Transverse colon (tissue), 4 donors: ENCODE results near the gene PSMD13. TPM values are rescaled to one million over a fixed set of nuclear protein-coding genes. Genes with fewer than 3 reads are reported as not detected.
A peak's percentile ranks its signal among the peaks of the same experiment; 100 is the strongest.

Source experiments
- DNase-seq: peaks from one replicate; pipeline ENCODE4 v3.0.0-alpha.2; 2019
- H3K27ac ChIP-seq, 4 donors: fragments of 200-600 bp; sonication (generic); 2 replicates each; pipeline ENCODE4 v1.5.1; 2016 to 2018; ENCODE audit warnings: inconsistent platforms in 4 of 4
- H3K27me3 ChIP-seq: fragments of 200-600 bp; sonication (generic); 2 replicates; pipeline ENCODE4 v1.5.1; 2017; ENCODE audit warnings: inconsistent platforms
- H3K36me3 ChIP-seq, 4 donors: fragments of 200-600 bp; sonication (generic); 2 replicates each; pipeline ENCODE4 v1.5.1; 2017 to 2019; ENCODE audit warnings: inconsistent platforms in 4 of 4
- H3K4me1 ChIP-seq, 4 donors: fragments of 200-600 bp; sonication (generic); 2 replicates each; pipeline ENCODE4 v1.5.1; 2017 to 2020; ENCODE audit warnings: inconsistent platforms in 4 of 4
- H3K4me3 ChIP-seq, 4 donors: fragments of 200-600 bp; sonication (generic); 1 replicate in 1 of 4; 2 replicates in 3 of 4; pipeline versions ENCODE4 v1.5.1 to v1.6.1; 2017 to 2019; ENCODE audit warnings: inconsistent platforms in 4 of 4
- H3K9me3 ChIP-seq, 2 donors: fragments of 200-600 bp; sonication (generic); 2 replicates each; pipeline ENCODE4 v1.5.1; 2017 to 2019; ENCODE audit warnings: inconsistent platforms in 2 of 2
- EP300 ChIP-seq: sonication (generic); formaldehyde crosslinking; IDR thresholded peaks from one replicate; pipeline ENCODE4 v1.6.1; 2017; ENCODE audit warnings: antibody characterized with exemption, low read depth
- POLR2A ChIP-seq: fragments of 450-650 bp; IDR thresholded peaks from one replicate; pipeline ENCODE4 v1.6.1; 2016; ENCODE audit warnings: antibody characterized with exemption, mild to moderate bottlenecking, moderate library complexity
- POLR2AphosphoS5 ChIP-seq, 3 donors: sonication (generic); formaldehyde crosslinking; IDR thresholded peaks; one replicate each; pipeline ENCODE4 v1.6.1; 2016; ENCODE audit warnings: antibody characterized with exemption in 3 of 3
- WGBS, 2 donors: methylation state at CpG; one replicate each; pipeline ENCODE4 v1.1.5; 2018; ENCODE audit warnings: low coverage in 1 of 2; 5-methylcytosine and 5-hydroxymethylcytosine counted together
- in situ Hi-C, 4 donors: fragments of 200-750 bp; cut with MboI; loops; one replicate each; pipeline versions ENCODE4 v1.15.0 to v1.15.1; 2017; ENCODE audit warnings: low sequenced_read_pairs in 3 of 4, low pct_ligation_motif_present in 1 of 4, low pct_unique_long_range_greater_than_20kb in 1 of 4
- intact Hi-C: fragments of 100-400 bp; cut with DNase I; formaldehyde crosslinking; loops from one replicate; pipeline ENCODE4 v1.15.1; 2023; ENCODE audit warnings: low total_unique reads
- total RNA-seq, 4 donors: library from RNA; depleted of rRNA; stranded (reverse); fragments of >200 nt; gene quantifications; one replicate each; pipeline ENCODE4 v1.1.0, GENCODE V29; 2016
- TF ChIP-seq, protein P1 (sequence below), 5 experiments: fragments of 200-600 bp in 3 of 5; fragments of 450-650 bp in 2 of 5; sonication (generic) in 3 of 5; IDR thresholded peaks; 1 replicate in 2 of 5; 2 replicates in 3 of 5; pipeline ENCODE4 v1.5.1; 2016 to 2017; ENCODE audit warnings: antibody characterized with exemption in 5 of 5, inconsistent platforms in 3 of 5, mild to moderate bottlenecking in 2 of 5, moderate library complexity in 1 of 5

PSMD13 gene
- total RNA-seq, 4 donors from 2014 or later: 23.2 to 96.5 (median 52.2) TPM

DNA sequence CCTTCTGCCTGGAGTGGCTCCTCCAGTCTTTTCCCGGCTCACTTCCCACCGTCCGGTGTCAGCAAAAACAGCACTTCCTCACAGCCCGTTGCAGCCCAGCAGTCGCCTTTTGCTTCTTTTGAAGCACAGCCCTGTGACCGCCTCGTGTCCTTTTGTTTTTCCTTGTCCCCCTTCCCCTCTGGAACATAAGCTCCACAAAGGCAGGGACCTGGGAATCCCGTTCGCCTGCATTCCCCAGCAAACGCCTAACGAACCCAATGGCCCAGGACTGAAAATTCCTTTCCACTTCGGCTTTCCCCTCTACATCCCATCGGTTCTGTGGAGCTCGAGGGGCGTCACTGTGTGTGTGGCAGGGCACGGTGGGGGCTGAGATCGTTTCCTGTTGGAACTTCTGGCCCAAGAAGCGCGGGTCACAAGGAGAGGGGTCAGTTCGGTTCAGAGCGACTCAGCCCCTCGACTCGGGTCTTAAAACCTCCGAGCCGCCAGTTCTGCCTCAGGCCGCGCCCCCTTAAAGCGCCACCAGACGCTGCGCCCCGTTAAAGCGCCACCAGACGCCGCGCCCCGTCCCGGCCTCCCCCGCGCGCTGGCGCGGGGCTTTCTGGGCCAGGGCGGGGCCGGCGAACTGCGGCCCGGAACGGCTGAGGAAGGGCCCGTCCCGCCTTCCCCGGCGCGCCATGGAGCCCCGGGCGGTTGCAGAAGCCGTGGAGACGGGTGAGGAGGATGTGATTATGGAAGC lies 28.4 kb upstream of the PSMD13 start:
- in situ Hi-C loops (no loop called here), intact Hi-C loops (no loop called here)
- Histone ChIP-seq H3K27me3 (no peaks in the 10 kb centered on the region), H3K4me1 (peaks cover 27 to 45% (median 32%) of the 10 kb centered on the region in 4 donors), H3K4me3 (peak overlapping the region; percentile 42 to 96 (median 88)), H3K9me3 (no peaks in the 10 kb centered on the region), H3K36me3 (peaks cover 0 to 22% (median 11%) of the 10 kb centered on the region in 4 donors), H3K27ac (peak overlapping the region; percentile 96 to 100 (median 98))
- TF ChIP-seq POLR2A (peak; percentile 80), EP300 (no peak), POLR2AphosphoS5 (IDR thresholded peaks at IDR 0.05) (peak; percentile 72 to 87 (median 85))
- TF ChIP-seq, protein P1, sequence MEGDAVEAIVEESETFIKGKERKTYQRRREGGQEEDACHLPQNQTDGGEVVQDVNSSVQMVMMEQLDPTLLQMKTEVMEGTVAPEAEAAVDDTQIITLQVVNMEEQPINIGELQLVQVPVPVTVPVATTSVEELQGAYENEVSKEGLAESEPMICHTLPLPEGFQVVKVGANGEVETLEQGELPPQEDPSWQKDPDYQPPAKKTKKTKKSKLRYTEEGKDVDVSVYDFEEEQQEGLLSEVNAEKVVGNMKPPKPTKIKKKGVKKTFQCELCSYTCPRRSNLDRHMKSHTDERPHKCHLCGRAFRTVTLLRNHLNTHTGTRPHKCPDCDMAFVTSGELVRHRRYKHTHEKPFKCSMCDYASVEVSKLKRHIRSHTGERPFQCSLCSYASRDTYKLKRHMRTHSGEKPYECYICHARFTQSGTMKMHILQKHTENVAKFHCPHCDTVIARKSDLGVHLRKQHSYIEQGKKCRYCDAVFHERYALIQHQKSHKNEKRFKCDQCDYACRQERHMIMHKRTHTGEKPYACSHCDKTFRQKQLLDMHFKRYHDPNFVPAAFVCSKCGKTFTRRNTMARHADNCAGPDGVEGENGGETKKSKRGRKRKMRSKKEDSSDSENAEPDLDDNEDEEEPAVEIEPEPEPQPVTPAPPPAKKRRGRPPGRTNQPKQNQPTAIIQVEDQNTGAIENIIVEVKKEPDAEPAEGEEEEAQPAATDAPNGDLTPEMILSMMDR (IDR thresholded peaks at IDR 0.05): no peak
- DNase-seq: peak; percentile 88
- WGBS, 2 donors: 0% methylated on average over 4 to 27 of the region's 57 CpGs

DNA sequence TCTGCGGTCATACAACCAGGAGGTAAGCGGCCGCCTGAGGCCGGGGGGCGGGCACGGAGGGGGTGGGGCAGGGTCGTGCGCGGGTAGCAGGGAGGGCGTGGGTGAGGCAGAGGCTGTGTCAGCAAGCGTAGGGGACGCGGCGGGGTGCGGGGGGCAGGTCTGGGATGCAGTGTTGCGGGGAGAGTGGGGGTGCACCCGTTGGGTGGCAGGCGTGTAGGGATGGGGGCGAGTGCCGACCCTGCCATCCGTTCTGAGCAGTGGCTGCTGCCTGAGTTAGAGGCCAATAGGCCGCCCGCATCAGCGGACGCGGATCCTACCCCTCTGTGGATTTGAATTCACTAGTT lies 27.9 kb upstream of the PSMD13 start:
- no peaks in the 10 kb centered on the region for H3K9me3 ChIP-seq
- TF ChIP-seq EP300 (no peak), POLR2A (no peak), POLR2AphosphoS5 (IDR thresholded peaks at IDR 0.05) (no peak)
- TF ChIP-seq, protein P1 (IDR thresholded peaks at IDR 0.05): no peak
- H3K36me3 ChIP-seq: peaks cover 0 to 26% (median 12%) of the 10 kb centered on the region in 4 donors
- in situ Hi-C loops (no loop called here), intact Hi-C loops (no loop called here)
- peak overlapping the region; percentile 96 to 100 (median 98) for H3K27ac ChIP-seq
- H3K4me1 ChIP-seq: peaks cover 27 to 44% (median 32%) of the 10 kb centered on the region in 4 donors
- DNase-seq: no peak
- 0% methylated on average over 13 of the region's 26 CpGs; no CpG with 5 or more reads in 1 of the 2 donors for WGBS, 2 donors
- no peaks in the 10 kb centered on the region for H3K27me3 ChIP-seq
- H3K4me3 ChIP-seq: peak overlapping the region; percentile 42 to 96 (median 88)

DNA sequence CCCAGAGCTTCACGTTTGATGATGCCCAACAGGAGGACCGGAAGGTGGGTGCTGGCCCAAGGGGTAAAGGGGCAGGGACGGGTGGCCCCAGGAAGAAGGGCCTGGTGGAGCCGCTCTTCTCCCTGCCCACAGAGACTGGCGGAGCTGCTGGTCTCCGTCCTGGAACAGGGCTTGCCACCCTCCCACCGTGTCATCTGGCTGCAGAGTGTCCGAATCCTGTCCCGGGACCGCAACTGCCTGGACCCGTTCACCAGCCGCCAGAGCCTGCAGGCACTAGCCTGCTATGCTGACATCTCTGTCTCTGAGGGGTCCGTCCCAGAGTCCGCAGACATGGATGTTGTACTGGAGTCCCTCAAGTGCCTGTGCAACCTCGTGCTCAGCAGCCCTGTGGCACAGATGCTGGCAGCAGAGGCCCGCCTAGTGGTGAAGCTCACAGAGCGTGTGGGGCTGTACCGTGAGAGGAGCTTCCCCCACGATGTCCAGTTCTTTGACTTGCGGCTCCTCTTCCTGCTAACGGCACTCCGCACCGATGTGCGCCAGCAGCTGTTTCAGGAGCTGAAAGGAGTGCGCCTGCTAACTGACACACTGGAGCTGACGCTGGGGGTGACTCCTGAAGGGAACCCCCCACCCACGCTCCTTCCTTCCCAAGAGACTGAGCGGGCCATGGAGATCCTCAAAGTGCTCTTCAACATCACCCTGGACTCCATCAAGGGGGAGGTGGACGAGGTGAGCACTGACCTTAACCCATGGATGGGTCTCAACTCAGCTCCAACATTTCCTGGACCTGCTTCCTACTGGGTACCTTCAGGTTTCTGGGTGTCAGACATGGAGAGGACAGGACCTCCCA lies 27.3 kb upstream of the PSMD13 start:
- H3K27me3 ChIP-seq: no peaks in the 10 kb centered on the region
- TF ChIP-seq, protein P1 (IDR thresholded peaks at IDR 0.05): no peak
- no peak for TF ChIP-seq POLR2AphosphoS5 (IDR thresholded peaks at IDR 0.05)
- TF ChIP-seq EP300: no peak
- TF ChIP-seq POLR2A: no peak
- intact Hi-C loops (no loop called here), in situ Hi-C loops (no loop called here)
- peak overlapping the region; percentile 96 to 100 (median 98) for H3K27ac ChIP-seq
- H3K9me3 ChIP-seq: no peaks in the 10 kb centered on the region
- peak overlapping the region; percentile 42 to 96 (median 88) for H3K4me3 ChIP-seq
- H3K4me1 ChIP-seq: peaks cover 27 to 42% (median 30%) of the 10 kb centered on the region in 4 donors
- 52% methylated on average over 25 of the region's 29 CpGs; no CpG with 5 or more reads in 1 of the 2 donors for WGBS, 2 donors
- H3K36me3 ChIP-seq: peaks cover 0 to 32% (median 15%) of the 10 kb centered on the region in 4 donors
- no peak for DNase-seq
